Erythroblast (primary cell): ENCODE data around the gene DYNLT5.

Experiments used
- GATA1 ChIP-seq: IDR thresholded peaks from 2 replicates; pipeline ENCODE4 v1.6.1; 2011; ENCODE audit warnings: low read depth, mild to moderate bottlenecking, control low read depth, low read length, moderate library complexity
- POLR2A ChIP-seq: IDR thresholded peaks from 2 replicates; pipeline ENCODE4 v1.6.1; 2011; ENCODE audit warnings: mild to moderate bottlenecking, low read length

DNA sequence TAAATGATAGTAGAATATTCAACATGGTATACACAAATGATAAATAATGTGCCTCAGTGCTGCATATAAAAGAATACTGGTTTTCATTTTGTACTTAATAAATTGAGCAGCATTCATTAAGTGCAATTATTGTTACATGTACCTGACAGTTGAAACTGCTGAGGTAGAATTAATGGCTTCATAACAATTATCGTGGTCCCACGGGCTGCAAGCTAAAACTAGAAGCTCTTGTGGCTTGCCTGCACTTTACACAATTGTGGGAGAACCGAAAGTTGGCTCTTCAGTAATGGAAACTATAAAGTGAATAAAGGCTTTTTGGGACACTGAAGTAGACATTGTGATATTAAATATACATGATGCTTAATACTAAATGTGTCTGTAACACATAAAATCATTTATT lies 25.6 kb downstream of the DYNLT5 start:
- TF ChIP-seq POLR2A (no peak), GATA1 (no peak)
